Smooth muscle cell (in vitro differentiated cells): Measurements from ENCODE around the gene MSI1. TPM values are rescaled to one million over a fixed set of nuclear protein-coding genes. Genes with fewer than 3 reads are reported as not detected.
A peak's percentile ranks its signal among the peaks of the same experiment; 100 is the strongest.
"Not testable (repeated sequence)": the region's sequence is repeated elsewhere in the genome, so short reads cannot be mapped to it uniquely, and the experiment has no call there.

Experiments used
- DNase-seq: peaks from one replicate; lab custom pipeline; 2025; ENCODE audit not compliant: unreplicated experiment; lab: John Stamatoyannopoulos, UW
- H2AFZ ChIP-seq: fragments of 200-600 bp; sonication (generic); 2 replicates; pipeline ENCODE4 v1.6.0; 2016; ENCODE audit warnings: antibody characterized with exemption, low read depth, mild to moderate bottlenecking
- H3F3A ChIP-seq: fragments of 200-600 bp; sonication (generic); 2 replicates; pipeline ENCODE4 v1.6.0; 2017; ENCODE audit warnings: antibody characterized with exemption, low read depth
- H3K27ac ChIP-seq: fragments of 200-600 bp; sonication (generic); 2 replicates; pipeline ENCODE4 v1.5.1; 2016; ENCODE audit warnings: low read depth, mild to moderate bottlenecking
- H3K27me3 ChIP-seq: fragments of 200-600 bp; sonication (generic); 2 replicates; pipeline ENCODE4 v1.6.1; 2016; ENCODE audit warnings: low read depth, mild to moderate bottlenecking
- H3K36me3 ChIP-seq: fragments of 200-600 bp; sonication (generic); 2 replicates; pipeline ENCODE4 v1.5.1; 2016; ENCODE audit warnings: low read depth
- H3K4me1 ChIP-seq: fragments of 200-600 bp; sonication (generic); 2 replicates; pipeline ENCODE4 v1.5.1; 2016; ENCODE audit warnings: low read depth
- H3K4me2 ChIP-seq: fragments of 200-600 bp; sonication (generic); 2 replicates; pipeline ENCODE4 v1.6.0; 2016; ENCODE audit warnings: mild to moderate bottlenecking
- H3K4me3 ChIP-seq: fragments of 200-600 bp; sonication (generic); 2 replicates; pipeline ENCODE4 v1.5.1; 2016; ENCODE audit warnings: mild to moderate bottlenecking
- H3K79me2 ChIP-seq: fragments of 200-600 bp; sonication (generic); 2 replicates; pipeline ENCODE4 v1.6.0; 2016; ENCODE audit warnings: low read depth, mild to moderate bottlenecking
- H3K9ac ChIP-seq: fragments of 200-600 bp; sonication (generic); 2 replicates; pipeline ENCODE4 v1.6.0; 2016; ENCODE audit warnings: low read depth
- H3K9me3 ChIP-seq: fragments of 200-600 bp; sonication (generic); replicated peaks from 2 replicates; pipeline ENCODE4 v1.5.1; 2016; ENCODE audit warnings: low read depth
- H4K20me1 ChIP-seq: fragments of 200-600 bp; sonication (generic); 2 replicates; pipeline ENCODE4 v1.6.0; 2016; ENCODE audit warnings: low read depth
- WGBS: methylation state at CpG from one replicate; pipeline ENCODE4 v1.1.7; 2016; ENCODE audit warnings: low lambda C conversion rate; 5-methylcytosine and 5-hydroxymethylcytosine counted together
- polyA plus RNA-seq: library from polyadenylated mRNA; unstranded; fragments of >200 nt; fragmentation: Nextera tagmentation; extraction: Ambion mirVana; gene quantifications from 2 replicates; pipeline ENCODE4 v1.2.1, GENCODE V29; 2016
- total RNA-seq: library from RNA; depleted of rRNA; stranded (reverse); fragments of >200 nt; gene quantifications from 2 replicates; pipeline ENCODE4 v1.2.3, GENCODE V29; 2014
- TF ChIP-seq, protein P1 (sequence below): fragments of 200-600 bp; sonication (generic); IDR thresholded peaks from 2 replicates; pipeline ENCODE4 v1.5.1; 2017; ENCODE audit warnings: borderline replicate concordance, mild to moderate bottlenecking, antibody characterized with exemption; ENCODE audit not compliant: insufficient read depth, poor library complexity, severe bottlenecking

MSI1 gene
- total and polyA plus RNA-seq, 2 experiments from 2014 or later, result 1.3 to 6.8 TPM

DNA sequence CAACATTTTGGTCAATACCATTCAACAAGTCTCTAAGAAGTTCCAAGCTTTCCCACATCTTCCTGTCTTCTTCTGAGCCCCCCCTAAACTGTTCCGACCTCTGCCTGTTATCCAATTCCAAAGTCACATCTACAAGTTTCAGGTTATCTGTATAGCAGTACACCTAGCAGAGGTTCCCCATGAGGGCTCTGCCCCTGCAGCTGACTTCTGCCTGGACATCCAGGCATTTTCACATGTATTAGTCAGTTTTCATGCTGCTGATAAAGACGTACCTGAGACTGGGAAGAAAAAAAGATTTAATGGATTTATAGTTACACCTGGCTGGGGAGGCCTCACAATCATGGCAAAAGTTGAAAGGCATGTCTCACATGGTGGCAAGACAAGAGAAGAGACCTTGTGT lies 31.2 kb downstream of the MSI1 start:
- no peak for DNase-seq
- H3K9ac ChIP-seq, result no peak overlapping the region
- TF ChIP-seq, protein P1, sequence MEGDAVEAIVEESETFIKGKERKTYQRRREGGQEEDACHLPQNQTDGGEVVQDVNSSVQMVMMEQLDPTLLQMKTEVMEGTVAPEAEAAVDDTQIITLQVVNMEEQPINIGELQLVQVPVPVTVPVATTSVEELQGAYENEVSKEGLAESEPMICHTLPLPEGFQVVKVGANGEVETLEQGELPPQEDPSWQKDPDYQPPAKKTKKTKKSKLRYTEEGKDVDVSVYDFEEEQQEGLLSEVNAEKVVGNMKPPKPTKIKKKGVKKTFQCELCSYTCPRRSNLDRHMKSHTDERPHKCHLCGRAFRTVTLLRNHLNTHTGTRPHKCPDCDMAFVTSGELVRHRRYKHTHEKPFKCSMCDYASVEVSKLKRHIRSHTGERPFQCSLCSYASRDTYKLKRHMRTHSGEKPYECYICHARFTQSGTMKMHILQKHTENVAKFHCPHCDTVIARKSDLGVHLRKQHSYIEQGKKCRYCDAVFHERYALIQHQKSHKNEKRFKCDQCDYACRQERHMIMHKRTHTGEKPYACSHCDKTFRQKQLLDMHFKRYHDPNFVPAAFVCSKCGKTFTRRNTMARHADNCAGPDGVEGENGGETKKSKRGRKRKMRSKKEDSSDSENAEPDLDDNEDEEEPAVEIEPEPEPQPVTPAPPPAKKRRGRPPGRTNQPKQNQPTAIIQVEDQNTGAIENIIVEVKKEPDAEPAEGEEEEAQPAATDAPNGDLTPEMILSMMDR, result no peak
- 91% methylated on average over 2 of the region's 2 CpGs for WGBS
- no peak overlapping the region for H3K4me3 ChIP-seq
- H3F3A ChIP-seq, result no peaks in the 10 kb centered on the region
- no peak overlapping the region for H3K4me2 ChIP-seq
- H3K4me1 ChIP-seq, result no peaks in the 10 kb centered on the region
- H3K27ac ChIP-seq, result no peak overlapping the region
- no peaks in the 10 kb centered on the region for H3K9me3 ChIP-seq
- no peaks in the 10 kb centered on the region for H4K20me1 ChIP-seq
- H2AFZ ChIP-seq, result no peak overlapping the region
- no peaks in the 10 kb centered on the region for H3K79me2 ChIP-seq
- no peaks in the 10 kb centered on the region for H3K36me3 ChIP-seq
- no peaks in the 10 kb centered on the region for H3K27me3 ChIP-seq

DNA sequence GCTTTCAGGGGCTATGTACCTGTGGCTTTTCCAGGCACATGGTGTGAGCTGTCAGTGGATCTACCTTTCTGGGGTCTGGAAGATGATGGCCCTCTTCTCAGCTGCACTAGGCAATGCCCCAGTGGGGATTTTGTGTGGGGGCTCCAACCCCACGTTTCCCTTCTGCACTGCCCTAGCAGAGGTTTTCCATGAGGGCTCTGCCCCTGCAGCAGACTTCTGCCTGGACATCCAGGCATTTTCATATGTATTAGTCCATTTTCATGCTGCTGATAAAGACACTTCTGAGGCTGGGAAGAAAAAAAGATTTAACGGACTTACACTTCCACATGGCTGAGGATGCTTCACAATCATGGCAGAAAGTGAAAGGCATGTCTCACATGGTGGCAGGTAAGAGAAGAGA lies 32.6 kb downstream of the MSI1 start:
- not testable (repeated sequence) for DNase-seq, H3K4me1 ChIP-seq, H4K20me1 ChIP-seq, H3K36me3 ChIP-seq, H3F3A ChIP-seq, H3K9ac ChIP-seq, H3K9me3 ChIP-seq, H3K79me2 ChIP-seq, H3K4me3 ChIP-seq, H3K27me3 ChIP-seq, H3K4me2 ChIP-seq, H2AFZ ChIP-seq, H3K27ac ChIP-seq
- WGBS, result 97% methylated on average over 2 of the region's 2 CpGs

DNA sequence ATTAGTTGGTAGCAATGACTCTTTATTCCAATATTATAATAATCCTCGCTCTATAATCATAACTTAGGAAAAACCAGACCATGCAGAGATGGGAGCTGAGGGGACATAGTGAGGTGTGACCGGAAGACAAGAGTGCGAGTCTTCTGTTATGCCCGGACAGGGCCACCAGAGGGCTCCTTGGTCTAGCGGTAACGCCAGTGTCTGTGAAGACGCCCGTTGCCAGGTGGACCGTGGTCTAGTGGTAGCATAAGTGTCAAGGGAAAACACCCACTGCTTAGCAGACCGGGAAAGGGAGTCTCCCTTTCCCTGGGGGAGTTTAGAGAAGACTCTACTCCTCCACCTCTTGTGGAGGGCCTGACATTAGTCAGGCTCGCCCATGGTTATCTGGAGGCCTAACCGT lies 33.5 kb downstream of the MSI1 start:
- not testable (repeated sequence) for DNase-seq, H3K27ac ChIP-seq, H3F3A ChIP-seq, H3K4me1 ChIP-seq, H2AFZ ChIP-seq, H3K36me3 ChIP-seq, H3K9ac ChIP-seq, H3K4me3 ChIP-seq, H3K4me2 ChIP-seq, H3K9me3 ChIP-seq, H3K27me3 ChIP-seq, H4K20me1 ChIP-seq, H3K79me2 ChIP-seq
- TF ChIP-seq, protein P1, result peak; percentile 61
- 33% methylated on average over 12 of the region's 12 CpGs for WGBS

DNA sequence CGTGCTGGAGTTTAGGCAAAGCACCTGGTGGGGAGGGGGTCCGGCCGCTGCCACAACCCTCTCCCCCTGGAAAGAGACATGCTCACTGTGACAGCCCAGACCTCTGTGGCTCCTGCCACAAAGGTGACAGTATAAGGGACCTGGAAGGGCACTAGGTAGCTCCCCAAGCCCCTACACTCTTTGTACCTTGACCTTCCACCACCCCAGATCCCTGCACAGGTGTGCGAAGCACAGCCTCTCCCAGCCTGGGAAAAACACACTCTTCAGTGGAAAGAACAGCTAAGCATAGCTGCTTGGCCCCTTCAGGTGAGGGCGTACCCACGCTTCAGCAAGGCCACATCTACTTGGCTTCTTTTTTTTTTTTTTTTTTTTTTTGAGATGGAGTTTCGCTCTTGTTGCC lies 36.4 kb downstream of the MSI1 start:
- Histone ChIP-seq H3K9ac (no peak overlapping the region), H3K27ac (no peak overlapping the region), H3F3A (no peaks in the 10 kb centered on the region), H2AFZ (no peak overlapping the region), H3K4me3 (no peak overlapping the region), H3K9me3 (no peaks in the 10 kb centered on the region), H3K4me1 (no peaks in the 10 kb centered on the region), H3K4me2 (no peak overlapping the region), H3K36me3 (no peaks in the 10 kb centered on the region), H4K20me1 (no peaks in the 10 kb centered on the region), H3K79me2 (no peaks in the 10 kb centered on the region), H3K27me3 (no peaks in the 10 kb centered on the region)
- no peak for DNase-seq
- 88% methylated on average over 7 of the region's 7 CpGs for WGBS
- TF ChIP-seq, protein P1, result no peak
